Upper lobe of left lung (tissue), 4 donors: Measurements from ENCODE around the gene ADSL.

ENCODE experiments used
- POLR2A ChIP-seq, 4 donors: fragments of 450-650 bp; IDR thresholded peaks; one replicate each; pipeline ENCODE4 v1.5.1; 2016 to 2017; ENCODE audit warnings: antibody characterized with exemption in 4 of 4, mild to moderate bottlenecking in 2 of 4
- TF ChIP-seq, protein P1 (sequence below), 6 experiments: fragments of 450-650 bp in 4 of 6; fragments of 200-600 bp in 2 of 6; sonication (generic) in 2 of 6; IDR thresholded peaks; one replicate each; pipeline ENCODE4 v1.5.1; 2016 to 2019; ENCODE audit warnings: antibody characterized with exemption in 6 of 6

DNA sequence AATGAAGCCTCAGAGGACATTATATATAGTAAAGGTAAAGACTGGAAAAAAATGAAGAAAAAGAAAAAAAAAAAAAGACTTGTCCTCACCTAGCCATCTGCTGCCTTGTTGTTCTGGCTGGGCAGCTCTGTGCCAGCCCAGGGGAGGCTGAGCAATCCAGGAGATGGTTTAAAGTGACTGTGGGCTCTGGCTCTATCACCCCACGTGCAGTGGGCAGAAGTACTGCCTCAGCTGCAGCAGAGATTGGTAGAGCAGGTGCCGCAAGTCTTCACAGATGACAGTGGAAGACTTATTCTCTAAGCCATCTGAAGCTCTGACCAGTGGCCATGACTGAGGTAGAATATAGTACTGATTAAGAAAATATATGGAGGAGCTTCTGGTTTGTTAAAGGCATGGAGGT lies 86.3 kb downstream of the ADSL start:
- no peak for TF ChIP-seq POLR2A (IDR thresholded peaks at IDR 0.05)
- TF ChIP-seq, protein P1, sequence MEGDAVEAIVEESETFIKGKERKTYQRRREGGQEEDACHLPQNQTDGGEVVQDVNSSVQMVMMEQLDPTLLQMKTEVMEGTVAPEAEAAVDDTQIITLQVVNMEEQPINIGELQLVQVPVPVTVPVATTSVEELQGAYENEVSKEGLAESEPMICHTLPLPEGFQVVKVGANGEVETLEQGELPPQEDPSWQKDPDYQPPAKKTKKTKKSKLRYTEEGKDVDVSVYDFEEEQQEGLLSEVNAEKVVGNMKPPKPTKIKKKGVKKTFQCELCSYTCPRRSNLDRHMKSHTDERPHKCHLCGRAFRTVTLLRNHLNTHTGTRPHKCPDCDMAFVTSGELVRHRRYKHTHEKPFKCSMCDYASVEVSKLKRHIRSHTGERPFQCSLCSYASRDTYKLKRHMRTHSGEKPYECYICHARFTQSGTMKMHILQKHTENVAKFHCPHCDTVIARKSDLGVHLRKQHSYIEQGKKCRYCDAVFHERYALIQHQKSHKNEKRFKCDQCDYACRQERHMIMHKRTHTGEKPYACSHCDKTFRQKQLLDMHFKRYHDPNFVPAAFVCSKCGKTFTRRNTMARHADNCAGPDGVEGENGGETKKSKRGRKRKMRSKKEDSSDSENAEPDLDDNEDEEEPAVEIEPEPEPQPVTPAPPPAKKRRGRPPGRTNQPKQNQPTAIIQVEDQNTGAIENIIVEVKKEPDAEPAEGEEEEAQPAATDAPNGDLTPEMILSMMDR (IDR thresholded peaks at IDR 0.05), result no peak
